Lower leg skin (tissue), 4 donors: ENCODE measurements around the gene TLE3. TPM values are rescaled to one million over a fixed set of nuclear protein-coding genes. Genes with fewer than 3 reads are reported as not detected.

Experiments
- DNase-seq, 2 donors: peaks; one replicate each; pipeline ENCODE4 v3.0.0-alpha.2; 2019; ENCODE audit warnings: low spot score in 2 of 2
- H3K4me3 ChIP-seq: fragments of 200-600 bp; sonication (generic); 2 replicates; pipeline ENCODE4 v1.5.1; 2017; ENCODE audit warnings: mild to moderate bottlenecking, low read depth; ENCODE audit not compliant: poor library complexity, severe bottlenecking
- CTCF ChIP-seq, 3 donors: fragments of 450-650 bp; IDR thresholded peaks; one replicate each; pipeline ENCODE4 v1.5.1; 2016; ENCODE audit warnings: antibody characterized with exemption in 3 of 3, mild to moderate bottlenecking in 3 of 3, moderate library complexity in 2 of 3
- POLR2A ChIP-seq, 2 donors: fragments of 450-650 bp; IDR thresholded peaks; one replicate each; pipeline ENCODE4 v1.6.1; 2016 to 2017; ENCODE audit warnings: antibody characterized with exemption in 2 of 2, mild to moderate bottlenecking in 1 of 2, moderate library complexity in 1 of 2
- WGBS, 2 donors: methylation state at CpG; one replicate each; pipeline ENCODE4 v1.1.5; 2018; 5-methylcytosine and 5-hydroxymethylcytosine counted together
- intact Hi-C: fragments of 100-400 bp; cut with DNase I; formaldehyde crosslinking; loops from one replicate; pipeline ENCODE4 v1.15.0; 2023; ENCODE audit warnings: low total_unique reads
- total RNA-seq, 4 donors: library from RNA; depleted of rRNA; stranded (reverse); fragments of >200 nt; gene quantifications; one replicate each; pipeline ENCODE4 v1.1.0, GENCODE V29; 2016

Gene TLE3
- total RNA-seq, 4 donors from 2014 or later = 95.7 to 136 (median 124) TPM

- H3K4me3 ChIP-seq = no peak overlapping the region
- no peak for TF ChIP-seq POLR2A (IDR thresholded peaks at IDR 0.05)
- TF ChIP-seq CTCF (IDR thresholded peaks at IDR 0.05) = no peak
- intact Hi-C loops = no loop called here
- no peak for DNase-seq
- 92 to 93% methylated on average over 2 of the region's 2 CpGs for WGBS, 2 donors
Observed at GRCh38 chr15:70037292-70037640, 60.5 kb downstream of the TLE3 start.

DNA sequence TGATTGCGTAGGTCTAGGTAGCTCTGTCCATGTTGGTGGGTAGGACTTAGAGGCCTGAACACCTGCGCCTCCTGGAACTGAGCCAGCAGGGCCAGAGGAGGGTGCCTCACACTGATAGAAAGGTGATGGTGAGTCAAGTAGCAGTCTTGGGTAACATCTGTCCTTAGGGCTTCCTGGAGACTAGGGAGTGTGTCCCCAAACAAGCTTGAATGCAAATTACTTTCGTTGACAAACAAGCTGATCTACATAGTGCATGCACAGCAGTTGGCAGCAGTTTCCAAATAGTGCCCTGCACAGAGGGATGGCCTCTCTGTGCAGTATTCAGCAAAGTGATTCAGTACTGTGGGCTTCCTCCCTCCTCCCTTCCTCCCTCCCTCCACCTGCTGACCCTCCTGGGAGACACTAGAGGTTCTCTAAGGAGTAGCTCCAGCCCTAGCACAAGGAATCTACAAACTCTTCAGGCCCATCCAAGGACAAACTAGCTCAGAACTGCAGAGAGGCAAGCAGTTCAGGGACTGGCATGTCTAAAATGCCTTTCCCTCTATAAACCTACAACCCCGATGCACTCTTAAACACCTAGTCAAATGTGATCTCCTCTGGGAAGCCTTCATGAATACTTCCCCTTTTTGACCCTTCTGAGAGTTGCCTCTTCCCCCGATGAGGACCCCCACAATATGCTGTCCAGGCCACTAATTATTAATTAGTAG is 61.0 kb downstream of the TLE3 start:
- H3K4me3 ChIP-seq = no peak overlapping the region
- 75 to 83% methylated on average over 5 of the region's 5 CpGs for WGBS, 2 donors
- TF ChIP-seq CTCF (IDR thresholded peaks at IDR 0.05) = no peak
- TF ChIP-seq POLR2A (IDR thresholded peaks at IDR 0.05) = no peak
- DNase-seq = no peak
- intact Hi-C loops = no loop called here

- 84 to 85% methylated on average over 6 of the region's 6 CpGs for WGBS, 2 donors
- DNase-seq = no peak
- intact Hi-C loops = no loop called here
- H3K4me3 ChIP-seq = no peak overlapping the region
- TF ChIP-seq CTCF (IDR thresholded peaks at IDR 0.05) = no peak
- no peak for TF ChIP-seq POLR2A (IDR thresholded peaks at IDR 0.05)
Observed at GRCh38 chr15:70035719-70036077, 62.0 kb downstream of the TLE3 start.

GRCh38 chr15:70035051-70035718 is 62.5 kb downstream of the TLE3 start:
- WGBS, 2 donors = 89 to 92% methylated on average over 10 of the region's 10 CpGs
- no peak overlapping the region for H3K4me3 ChIP-seq
- TF ChIP-seq POLR2A (IDR thresholded peaks at IDR 0.05) (no peak), CTCF (IDR thresholded peaks at IDR 0.05) (no peak)
- intact Hi-C loops = no loop called here
- no peak for DNase-seq

GRCh38 chr15:70034596-70034995 is 63.1 kb downstream of the TLE3 start:
- no peak for TF ChIP-seq POLR2A (IDR thresholded peaks at IDR 0.05)
- intact Hi-C loops = no loop called here
- no peak overlapping the region for H3K4me3 ChIP-seq
- DNase-seq = no peak
- 96 to 98% methylated on average over 7 of the region's 7 CpGs for WGBS, 2 donors

DNA sequence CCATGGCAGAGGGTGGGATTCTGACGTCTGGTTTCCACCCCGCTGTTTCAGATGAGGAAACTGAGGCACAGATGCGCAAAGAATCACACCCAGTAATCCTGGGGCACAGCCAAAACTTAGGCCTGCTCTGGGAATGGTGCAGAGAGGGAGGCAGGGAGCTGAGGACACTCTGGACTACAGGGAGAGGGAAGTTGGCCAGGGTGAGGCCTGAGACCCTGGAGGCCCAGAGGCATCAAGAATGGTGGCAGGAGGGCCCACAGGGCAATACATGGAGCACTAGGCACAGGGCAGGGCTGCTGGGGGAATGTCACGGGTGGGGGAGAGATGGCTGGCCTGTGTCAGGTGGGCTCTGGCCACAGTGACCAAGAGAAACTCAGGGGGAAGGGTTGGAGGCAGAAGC is 63.6 kb downstream of the TLE3 start:
- TF ChIP-seq CTCF (IDR thresholded peaks at IDR 0.05) (no peak), POLR2A (IDR thresholded peaks at IDR 0.05) (no peak)

More for the DNA sequence above, 63.6 kb downstream of the TLE3 start:
- no peak overlapping the region for H3K4me3 ChIP-seq
- WGBS, 2 donors = 78 to 88% methylated on average over 4 of the region's 4 CpGs
- intact Hi-C loops = no loop called here
- no peak for DNase-seq
